NCI-H2081 treated with DMSO at 0.1 percent for 48 hours (cell line): ENCODE data around the gene CLN6.
"Not testable (repeated sequence)": the region's sequence is repeated elsewhere in the genome, so short reads cannot be mapped to it uniquely, and the experiment has no call there.

ENCODE experiments used
- DNase-seq: peaks from one replicate; lab custom pipeline; 2025; lab: John Stamatoyannopoulos, UW

The CLN6 gene

GRCh38 chr15:68190048-68190447 is 39.5 kb downstream of the CLN6 start:
- no peak for DNase-seq

GRCh38 chr15:68188647-68189046 is 40.9 kb downstream of the CLN6 start:
- DNase-seq, result no peak

- DNase-seq, result peak; percentile 65
These were observed 42.0 kb downstream of the CLN6 start for GRCh38 chr15:68187559-68187958.

GRCh38 chr15:68186671-68187397 is 42.7 kb downstream of the CLN6 start:
- no peak for DNase-seq

GRCh38 chr15:68184616-68185480 is 44.7 kb downstream of the CLN6 start:
- DNase-seq, result no peak

- DNase-seq, result no peak
These were observed 45.8 kb downstream of the CLN6 start for GRCh38 chr15:68183616-68184315.

GRCh38 chr15:68177742-68178141 is 51.8 kb downstream of the CLN6 start:
- DNase-seq, result no peak

- DNase-seq, result no peak
These were observed 52.9 kb downstream of the CLN6 start for GRCh38 chr15:68176601-68177000.

GRCh38 chr15:68175526-68175925 is 54.0 kb downstream of the CLN6 start:
- no peak for DNase-seq

- no peak for DNase-seq
These were observed 56.4 kb downstream of the CLN6 start for GRCh38 chr15:68173119-68173518.

- not testable (repeated sequence) for DNase-seq
These were observed 57.5 kb downstream of the CLN6 start for GRCh38 chr15:68172037-68172436.

GRCh38 chr15:68166847-68167246 is 62.7 kb downstream of the CLN6 start:
- no peak for DNase-seq

- DNase-seq, result no peak
These were observed 66.3 kb downstream of the CLN6 start for GRCh38 chr15:68163191-68163590.

- DNase-seq, result no peak
These were observed 71.4 kb downstream of the CLN6 start for GRCh38 chr15:68158046-68158628.

- DNase-seq, result no peak
These were observed 72.5 kb downstream of the CLN6 start for GRCh38 chr15:68157074-68157473.
